Epidermal melanocyte (primary cell): Measurements from ENCODE around the gene KIF7.
"Not testable (repeated sequence)": the region's sequence is repeated elsewhere in the genome, so short reads cannot be mapped to it uniquely, and the experiment has no call there.

Source experiments
- DNase-seq: peaks from one replicate; pipeline ENCODE4 v3.0.0; 2011; ENCODE audit warnings: low spot score; ENCODE audit not compliant: insufficient read length

Gene KIF7

GRCh38 chr15:89616228-89616627 lies 39.0 kb downstream of the KIF7 start:
- no peak for DNase-seq

- no peak for DNase-seq
Measured at GRCh38 chr15:89615135-89615534, 40.1 kb downstream of the KIF7 start.

GRCh38 chr15:89614164-89614563 lies 41.1 kb downstream of the KIF7 start:
- no peak for DNase-seq

GRCh38 chr15:89613031-89613430 lies 42.2 kb downstream of the KIF7 start:
- DNase-seq: no peak

- DNase-seq: no peak
Measured at GRCh38 chr15:89611317-89611716, 44.0 kb downstream of the KIF7 start.

GRCh38 chr15:89599021-89599420 lies 56.2 kb downstream of the KIF7 start:
- no peak for DNase-seq

GRCh38 chr15:89593018-89593417 lies 62.2 kb downstream of the KIF7 start:
- no peak for DNase-seq

- DNase-seq: no peak
Measured at GRCh38 chr15:89591834-89592233, 63.4 kb downstream of the KIF7 start.

GRCh38 chr15:89587955-89588354 lies 67.3 kb downstream of the KIF7 start:
- DNase-seq: no peak

- DNase-seq: no peak
Measured at GRCh38 chr15:89586651-89587050, 68.6 kb downstream of the KIF7 start.

GRCh38 chr15:89580747-89581146 lies 74.5 kb downstream of the KIF7 start:
- DNase-seq: not testable (repeated sequence)

- no peak for DNase-seq
Measured at GRCh38 chr15:89578146-89578545, 77.1 kb downstream of the KIF7 start.
